HUES48 (cell line): ENCODE data around the gene BCKDHB.

Experiments used
- H3K27ac ChIP-seq: one replicate; pipeline ENCODE4 v1.7.0; 2013; ENCODE audit warnings: low read depth, low read length, inconsistent platforms
- H3K27me3 ChIP-seq: 2 replicates; pipeline ENCODE4 v1.6.1; 2013; ENCODE audit warnings: mild to moderate bottlenecking, low read length; ENCODE audit not compliant: control insufficient read depth, insufficient read depth
- H3K36me3 ChIP-seq: 2 replicates; pipeline ENCODE4 v1.6.1; 2013; ENCODE audit warnings: low read length; ENCODE audit not compliant: control insufficient read depth, insufficient read depth
- H3K4me1 ChIP-seq: 2 replicates; pipeline ENCODE4 v1.6.1; 2013; ENCODE audit warnings: mild to moderate bottlenecking, low read length; ENCODE audit not compliant: control insufficient read depth, insufficient read depth
- H3K4me3 ChIP-seq: 2 replicates; pipeline ENCODE4 v1.5.1; 2013; ENCODE audit warnings: mild to moderate bottlenecking, low read depth, low read length
- H3K9ac ChIP-seq: 2 replicates; pipeline ENCODE4 v1.6.1; 2013; ENCODE audit warnings: mild to moderate bottlenecking, low read depth, low read length, moderate library complexity
- H3K9me3 ChIP-seq: 2 replicates; pipeline ENCODE4 v1.6.1; 2013; ENCODE audit warnings: low read length; ENCODE audit not compliant: control insufficient read depth, insufficient read depth

BCKDHB gene

DNA sequence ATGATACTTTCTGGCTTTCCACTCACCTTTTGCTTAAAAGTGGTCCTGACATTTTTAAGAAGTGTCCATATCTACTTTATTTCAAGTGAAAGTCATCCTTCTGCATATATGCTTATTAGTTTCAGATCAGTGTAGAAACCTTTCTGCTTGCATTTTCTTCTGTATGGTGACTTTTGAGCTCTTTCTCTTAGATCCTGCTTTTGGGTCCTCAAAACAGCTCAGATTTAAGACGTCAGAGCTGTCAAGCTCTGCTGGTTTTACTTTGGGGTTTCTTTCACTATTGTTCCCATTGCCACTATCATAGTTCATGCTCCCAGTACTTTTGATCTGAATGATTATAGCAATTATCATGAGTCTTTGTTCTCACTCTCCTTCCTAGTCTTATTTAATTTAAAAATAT is 41.7 kb downstream of the BCKDHB start:
- Histone ChIP-seq H3K36me3 (0 out of 2 replicates have a peak, but pooled peaks cover 3% of the 10 kb centered on the region), H3K9ac (no peak overlapping the region), H3K4me3 (no peak overlapping the region), H3K4me1 (no peaks in the 10 kb centered on the region), H3K9me3 (no peaks in the 10 kb centered on the region), H3K27ac (no peak overlapping the region), H3K27me3 (no peaks in the 10 kb centered on the region)

DNA sequence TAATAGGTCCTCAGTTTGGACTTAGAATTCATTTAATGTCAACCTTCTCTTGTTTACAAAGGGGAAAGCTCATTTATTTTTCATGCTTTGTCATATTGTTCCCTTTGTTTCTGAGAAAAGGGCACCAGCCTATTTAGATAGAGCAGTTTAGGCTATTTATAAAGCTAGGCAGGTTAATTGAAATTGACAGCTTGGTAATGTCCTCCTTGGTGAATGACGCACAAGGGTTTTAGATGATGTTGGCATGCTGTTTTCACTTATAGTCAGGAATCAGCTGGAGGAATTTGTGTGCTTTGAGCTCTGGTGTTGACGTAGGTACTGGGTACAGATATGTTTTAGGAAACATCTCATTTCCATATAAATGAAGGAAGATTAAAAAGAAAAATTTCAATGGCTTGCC is 45.2 kb downstream of the BCKDHB start:
- H3K9me3 ChIP-seq: no peaks in the 10 kb centered on the region
- H3K36me3 ChIP-seq: no peaks in the 10 kb centered on the region
- no peak overlapping the region for H3K4me3 ChIP-seq
- H3K4me1 ChIP-seq: no peaks in the 10 kb centered on the region
- H3K9ac ChIP-seq: no peak overlapping the region
- no peak overlapping the region for H3K27ac ChIP-seq
- H3K27me3 ChIP-seq: no peaks in the 10 kb centered on the region

DNA sequence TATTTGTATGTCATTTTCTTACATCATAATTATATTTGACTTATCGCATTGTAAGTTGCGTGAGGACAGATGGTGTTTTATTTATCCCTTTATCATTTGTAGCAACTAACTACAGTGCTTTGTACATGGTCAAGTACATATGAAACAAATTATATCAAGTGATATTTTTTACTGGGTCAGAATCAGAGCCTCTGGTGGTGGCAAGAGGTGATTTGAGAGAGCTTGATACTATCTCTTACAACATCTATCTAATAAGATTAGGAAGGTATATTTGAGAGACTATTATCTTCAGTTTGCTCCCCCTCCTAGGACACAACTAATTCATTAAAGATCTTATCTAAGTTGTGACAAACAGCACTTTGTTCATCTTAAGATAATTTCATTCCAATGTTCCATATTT is 47.7 kb downstream of the BCKDHB start:
- Histone ChIP-seq H3K4me3 (no peak overlapping the region), H3K9ac (no peak overlapping the region), H3K27ac (no peak overlapping the region), H3K27me3 (no peaks in the 10 kb centered on the region), H3K36me3 (no peaks in the 10 kb centered on the region), H3K9me3 (no peaks in the 10 kb centered on the region), H3K4me1 (no peaks in the 10 kb centered on the region)

DNA sequence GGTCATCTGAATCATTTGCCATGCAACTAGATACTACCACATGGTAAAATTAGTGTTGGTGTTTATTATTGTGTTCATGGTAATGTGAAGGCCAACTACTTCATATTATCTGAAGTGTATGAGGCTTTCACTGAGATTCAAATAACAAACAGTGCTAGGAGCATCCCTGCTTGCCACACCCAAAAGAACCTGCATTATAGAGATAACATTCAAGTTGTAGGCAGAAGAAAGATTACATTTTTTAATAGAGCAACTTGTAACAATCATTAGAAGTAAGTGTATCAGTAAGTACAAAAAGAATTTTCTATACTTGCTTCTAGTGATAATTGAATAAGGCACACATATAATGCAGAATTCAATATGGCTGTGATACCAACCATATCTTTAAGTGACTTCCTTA is 49.8 kb downstream of the BCKDHB start:
- Histone ChIP-seq H3K27me3 (no peaks in the 10 kb centered on the region), H3K9me3 (no peaks in the 10 kb centered on the region), H3K36me3 (no peaks in the 10 kb centered on the region), H3K4me1 (no peaks in the 10 kb centered on the region), H3K27ac (no peak overlapping the region), H3K9ac (no peak overlapping the region), H3K4me3 (no peak overlapping the region)

DNA sequence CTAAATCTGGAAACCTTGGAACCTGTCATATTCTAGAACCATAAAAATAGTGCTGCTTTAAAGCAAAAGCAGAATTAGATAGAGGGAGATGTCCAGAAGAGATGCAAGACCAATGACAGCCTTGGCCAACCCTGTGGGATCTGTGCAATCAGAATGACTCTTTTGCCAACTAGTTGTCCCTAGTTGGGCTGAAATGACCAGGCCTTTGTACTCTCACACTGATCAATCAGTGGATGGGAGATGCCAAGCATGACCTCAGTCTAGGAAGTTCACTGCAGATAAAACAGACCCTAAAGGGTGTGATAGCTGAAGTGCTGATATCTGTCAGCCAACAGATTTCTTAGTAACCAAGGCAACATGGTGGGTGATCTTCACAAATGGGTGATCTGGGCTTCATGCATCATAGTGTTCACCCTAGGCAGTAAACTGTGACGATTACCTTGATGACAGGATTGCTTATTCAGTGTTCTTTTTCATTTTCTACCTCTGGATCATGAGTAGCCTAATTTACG is 52.1 kb downstream of the BCKDHB start:
- peaks cover 3% of the 10 kb centered on the region; the same call in 1 of the 2 replicates for H3K4me1 ChIP-seq
- H3K27ac ChIP-seq: no peak overlapping the region
- no peaks in the 10 kb centered on the region for H3K9me3 ChIP-seq
- H3K9ac ChIP-seq: no peak overlapping the region
- H3K36me3 ChIP-seq: no peaks in the 10 kb centered on the region
- H3K27me3 ChIP-seq: no peaks in the 10 kb centered on the region
- no peak overlapping the region for H3K4me3 ChIP-seq

DNA sequence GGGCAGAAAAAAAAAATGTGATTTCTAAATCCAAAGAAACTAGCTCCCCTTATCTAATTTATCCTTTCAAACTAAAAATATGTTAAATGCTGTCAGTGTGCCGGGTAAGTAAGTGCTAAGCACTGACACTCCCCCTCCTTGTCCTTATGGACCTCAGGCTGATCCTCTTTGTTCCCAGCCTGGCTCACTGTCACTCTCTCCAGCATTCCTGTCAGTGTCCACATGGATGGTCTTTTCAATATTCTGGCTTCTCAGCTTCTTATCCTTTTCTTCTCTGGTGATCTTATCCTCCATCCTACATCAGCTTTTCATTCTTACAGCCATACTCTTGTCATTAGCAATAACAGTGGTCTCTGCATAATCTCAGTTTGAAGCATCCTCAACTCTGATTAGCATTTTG is 55.0 kb downstream of the BCKDHB start:
- no peak overlapping the region for H3K9ac ChIP-seq
- H3K36me3 ChIP-seq: no peaks in the 10 kb centered on the region
- peaks cover 6% of the 10 kb centered on the region; the same call in 1 of the 2 replicates for H3K4me1 ChIP-seq
- H3K4me3 ChIP-seq: no peak overlapping the region
- no peaks in the 10 kb centered on the region for H3K9me3 ChIP-seq
- H3K27me3 ChIP-seq: no peaks in the 10 kb centered on the region
- H3K27ac ChIP-seq: no peak overlapping the region

DNA sequence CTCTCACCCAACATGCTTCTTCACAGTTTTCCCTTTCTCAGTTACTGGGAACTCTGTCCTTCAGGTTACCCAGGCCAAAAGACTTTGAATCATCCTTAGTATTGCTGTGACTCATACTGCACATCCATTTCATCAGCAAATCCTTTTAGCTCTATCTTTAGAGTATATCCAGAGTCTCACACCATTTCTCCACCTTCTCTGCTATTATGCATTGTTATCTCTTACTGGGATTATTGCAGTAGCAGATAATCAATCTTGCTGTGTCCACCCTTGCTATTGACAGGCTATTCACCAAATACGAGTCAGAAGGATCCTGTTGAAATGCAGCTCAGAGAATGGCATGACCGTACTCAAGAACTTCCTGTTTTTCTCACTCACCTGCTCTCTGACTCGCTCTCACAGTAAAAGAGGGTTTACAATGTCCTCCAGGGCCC is 57.3 kb downstream of the BCKDHB start:
- Histone ChIP-seq H3K9ac (no peak overlapping the region), H3K4me1 (peaks cover 6% of the 10 kb centered on the region; the same call in 1 of the 2 replicates), H3K36me3 (no peaks in the 10 kb centered on the region), H3K9me3 (no peaks in the 10 kb centered on the region), H3K27me3 (no peaks in the 10 kb centered on the region), H3K27ac (peak overlapping the region; percentile 26), H3K4me3 (no peak overlapping the region)

DNA sequence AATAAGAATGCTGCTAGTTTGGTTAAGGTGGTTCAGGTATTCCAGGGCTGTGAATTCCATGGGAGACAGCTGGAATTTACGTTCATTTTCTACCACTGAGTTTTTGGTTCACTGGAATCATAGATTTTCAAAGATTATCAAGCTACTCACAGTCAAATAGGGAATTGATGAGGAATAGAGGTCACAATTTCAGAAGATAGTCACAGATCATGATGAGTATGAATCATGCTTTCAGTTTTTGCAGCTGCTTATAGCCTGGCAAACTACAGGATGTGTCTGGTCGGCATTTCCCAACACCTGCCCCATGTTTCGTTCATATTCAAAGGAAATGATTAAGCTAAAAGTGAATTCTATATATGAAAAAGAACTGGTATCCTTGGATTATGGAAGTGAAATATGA is 58.7 kb downstream of the BCKDHB start:
- H3K27ac ChIP-seq: no peak overlapping the region

DNA sequence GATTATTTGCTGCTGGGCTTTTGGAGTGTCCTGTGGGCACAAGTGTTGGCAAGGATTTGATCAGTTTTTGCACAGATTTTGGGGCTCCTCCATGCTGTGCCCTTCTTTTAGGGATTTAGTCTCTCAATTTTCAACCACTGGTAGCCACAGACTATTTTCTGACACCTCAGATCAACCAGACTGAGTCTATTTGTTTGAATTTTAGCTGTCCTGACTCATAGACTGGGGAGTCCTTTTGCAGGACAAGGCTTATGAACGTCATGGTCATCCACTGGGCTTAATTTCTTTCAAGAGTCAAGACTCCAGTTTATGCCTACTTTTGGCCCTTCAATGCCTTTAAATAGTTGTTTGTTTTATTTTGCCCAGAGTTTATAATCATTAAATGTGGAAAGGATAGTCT is 59.3 kb downstream of the BCKDHB start:
- no peaks in the 10 kb centered on the region for H3K27me3 ChIP-seq
- no peak overlapping the region for H3K9ac ChIP-seq
- H3K4me1 ChIP-seq: peaks cover 6% of the 10 kb centered on the region; the same call in 1 of the 2 replicates
- no peaks in the 10 kb centered on the region for H3K9me3 ChIP-seq
- H3K4me3 ChIP-seq: no peak overlapping the region
- peaks cover 4% of the 10 kb centered on the region for H3K36me3 ChIP-seq
- H3K27ac ChIP-seq: no peak overlapping the region

More for the DNA sequence above, 58.7 kb downstream of the BCKDHB start:
- H3K4me3 ChIP-seq: no peak overlapping the region
- peaks cover under 1% of the 10 kb centered on the region; the same call in 1 of the 2 replicates for H3K36me3 ChIP-seq
- no peak overlapping the region for H3K9ac ChIP-seq
- H3K4me1 ChIP-seq: peaks cover 6% of the 10 kb centered on the region; the same call in 1 of the 2 replicates
- H3K27me3 ChIP-seq: no peaks in the 10 kb centered on the region
- H3K9me3 ChIP-seq: no peaks in the 10 kb centered on the region

DNA sequence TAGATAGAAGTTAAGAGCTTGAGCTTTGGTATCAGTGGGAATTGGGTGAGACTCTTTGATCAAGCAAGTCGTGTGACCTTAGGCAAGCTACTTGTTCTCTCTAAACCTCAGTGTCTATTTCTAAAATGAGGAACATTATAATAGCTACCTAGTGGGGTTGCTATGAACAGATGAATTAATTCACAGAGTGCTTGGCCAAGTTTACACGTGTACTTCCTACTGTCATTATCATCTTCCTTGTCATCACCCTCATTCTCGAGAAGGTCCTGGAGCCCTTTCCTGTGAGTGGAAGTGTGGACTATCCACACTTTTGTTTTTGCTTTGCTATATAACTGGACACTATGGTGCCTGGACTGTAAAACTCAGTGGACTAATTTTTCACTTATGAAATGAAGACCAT is 64.0 kb downstream of the BCKDHB start:
- no peak overlapping the region for H3K27ac ChIP-seq
- H3K4me3 ChIP-seq: no peak overlapping the region
- peaks cover 9% of the 10 kb centered on the region for H3K36me3 ChIP-seq
- no peaks in the 10 kb centered on the region for H3K9me3 ChIP-seq
- no peak overlapping the region for H3K9ac ChIP-seq
- no peaks in the 10 kb centered on the region for H3K27me3 ChIP-seq
- H3K4me1 ChIP-seq: no peaks in the 10 kb centered on the region

DNA sequence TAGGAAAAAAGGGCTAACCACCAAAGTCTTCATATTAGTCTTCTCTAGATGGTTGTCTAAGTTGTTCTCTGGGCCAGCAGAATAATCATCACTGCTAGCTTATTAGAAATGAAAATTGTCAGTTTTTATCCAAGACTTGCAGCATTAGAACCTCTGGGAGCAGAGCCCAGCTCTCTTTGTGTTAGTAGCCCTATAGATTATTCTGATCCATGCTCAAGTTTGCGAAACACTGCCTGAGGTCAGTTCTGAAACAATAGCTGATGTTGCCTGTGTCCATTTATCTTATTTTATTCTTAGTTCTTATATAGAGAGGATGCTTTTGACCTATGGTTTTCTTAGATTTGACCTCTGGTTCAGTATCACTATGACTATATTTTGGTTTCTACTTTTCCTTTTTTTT is 66.9 kb downstream of the BCKDHB start:
- Histone ChIP-seq H3K4me1 (no peaks in the 10 kb centered on the region), H3K27ac (no peak overlapping the region), H3K9ac (no peak overlapping the region), H3K27me3 (no peaks in the 10 kb centered on the region), H3K4me3 (no peak overlapping the region), H3K9me3 (no peaks in the 10 kb centered on the region), H3K36me3 (peaks cover 9% of the 10 kb centered on the region)
